Psoas muscle (tissue), 8 donors: ENCODE data around the gene CENPN. TPM values are rescaled to one million over a fixed set of nuclear protein-coding genes. Genes with fewer than 3 reads are reported as not detected.

ENCODE experiments used
- ATAC-seq, 4 donors: fragments of 200-7000 bp; cut with Tn5 transposase; one replicate each; pipeline ENCODE4 v1.9.1; 2020; ENCODE audit warnings: moderate library complexity in 3 of 4, mild to moderate bottlenecking in 2 of 4
- DNase-seq, 2 donors: peaks; one replicate each; pipeline ENCODE4 v3.0.0-alpha.2; 2020
- H3K27ac ChIP-seq: fragments of 200-600 bp; one replicate; pipeline ENCODE4 v1.8.0; 2022
- H3K27me3 ChIP-seq, 3 donors: fragments of 200-600 bp in 1 of 3; one replicate each; pipeline versions ENCODE4 v1.6.1 to v1.8.0; 2013 to 2022; ENCODE audit warnings: low read length in 2 of 3, mild to moderate bottlenecking in 2 of 3, moderate library complexity in 1 of 3; ENCODE audit not compliant: insufficient read depth in 3 of 3
- H3K36me3 ChIP-seq, 2 donors: fragments of 200-600 bp in 1 of 2; one replicate each; pipeline versions ENCODE4 v1.6.1 to v1.8.0; 2013 to 2022; ENCODE audit warnings: low read depth in 1 of 2, mild to moderate bottlenecking in 1 of 2, moderate library complexity in 1 of 2; ENCODE audit not compliant: insufficient read depth in 1 of 2
- H3K4me1 ChIP-seq: fragments of 200-600 bp; one replicate; pipeline ENCODE4 v1.8.0; 2022
- H3K4me3 ChIP-seq: fragments of 200-600 bp; one replicate; pipeline ENCODE4 v1.8.0; 2022; ENCODE audit warnings: mild to moderate bottlenecking
- H3K9me3 ChIP-seq: fragments of 200-600 bp; one replicate; pipeline ENCODE4 v1.8.0; 2022
- WGBS, 3 donors: extraction: QIAGEN DNeasy Blood & Tissue Kit; methylation state at CpG; one replicate each; pipeline versions ENCODE4 v1.1.6 to v1.1.7; 2013; 5-methylcytosine and 5-hydroxymethylcytosine counted together
- intact Hi-C, 2 donors: fragments of 100-400 bp; cut with DNase I; formaldehyde crosslinking; loops; one replicate each; pipeline versions ENCODE4 v1.11.0 to v1.14.2; 2022
- long read RNA-seq, 2 donors: library from polyadenylated mRNA; unstranded; transcript quantifications; one replicate each; pipeline ENCODE4 v2.0.0, GENCODE V29; 2021
- polyA plus RNA-seq, 3 donors: library from polyadenylated mRNA; stranded (reverse); fragments of 200-250 nt; gene quantifications; one replicate each; pipeline ENCODE4 v1.2.3, GENCODE V29; 2013
- total RNA-seq, 4 donors: library from RNA; stranded (reverse); fragmentation: NEBNext Ultra II Directional in 2 of 4; extraction: Animal tissue kit (Norgen Biotek cat#: 25700) in 2 of 4; gene quantifications; one replicate each; pipeline versions ENCODE4 v1.2.1 to v1.2.4, GENCODE V29; 2021 to 2023
- TF ChIP-seq, protein P1 (sequence below): fragments of 200-600 bp; IDR thresholded peaks from one replicate; pipeline ENCODE4 v1.8.0; 2022; ENCODE audit warnings: antibody characterized with exemption
- donor health status: healthy with polysubstance abuse.
- donor health status: DM: no; HTN: no; CAD: no; lungs with moderate emphysema.
- donor health status: Bipolar disorder and iron deficiency.
- donor health status: healthy.
- donor health status: DM: yes; HTN: yes; CAD: no.
- donor health status: DM: no; HTN: no; CAD: no.
- donor health status: DM: no; HTN: no; CAD: no.
- donor health status: DM: yes; HTN: yes; CAD: no.

Gene CENPN, protein sequence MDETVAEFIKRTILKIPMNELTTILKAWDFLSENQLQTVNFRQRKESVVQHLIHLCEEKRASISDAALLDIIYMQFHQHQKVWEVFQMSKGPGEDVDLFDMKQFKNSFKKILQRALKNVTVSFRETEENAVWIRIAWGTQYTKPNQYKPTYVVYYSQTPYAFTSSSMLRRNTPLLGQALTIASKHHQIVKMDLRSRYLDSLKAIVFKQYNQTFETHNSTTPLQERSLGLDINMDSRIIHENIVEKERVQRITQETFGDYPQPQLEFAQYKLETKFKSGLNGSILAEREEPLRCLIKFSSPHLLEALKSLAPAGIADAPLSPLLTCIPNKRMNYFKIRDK
- total RNA-seq, result 1 to 10 TPM; 2.9 to 8.4 (median 7.9) TPM
- polyA plus RNA-seq, result 10 to 100 TPM in 1 of 3 donors, 1 to 10 TPM in 2; 3.8 to 20.6 (median 4.5) TPM
- long read RNA-seq, donor 1, partial matches to known transcripts, result 1 of 4 reads
- long read RNA-seq, donor 1, other reads (novel, unspliced or antisense), result 0 of 4 reads
- long read RNA-seq, donor 2, transcript CENPN-202 (11 exons, 2,481 nt), result major isoform, 5 of 8 reads
- long read RNA-seq, donor 2, partial matches to known transcripts, result 0 of 8 reads
- long read RNA-seq, donor 2, other reads (novel, unspliced or antisense), result 0 of 8 reads

DNA sequence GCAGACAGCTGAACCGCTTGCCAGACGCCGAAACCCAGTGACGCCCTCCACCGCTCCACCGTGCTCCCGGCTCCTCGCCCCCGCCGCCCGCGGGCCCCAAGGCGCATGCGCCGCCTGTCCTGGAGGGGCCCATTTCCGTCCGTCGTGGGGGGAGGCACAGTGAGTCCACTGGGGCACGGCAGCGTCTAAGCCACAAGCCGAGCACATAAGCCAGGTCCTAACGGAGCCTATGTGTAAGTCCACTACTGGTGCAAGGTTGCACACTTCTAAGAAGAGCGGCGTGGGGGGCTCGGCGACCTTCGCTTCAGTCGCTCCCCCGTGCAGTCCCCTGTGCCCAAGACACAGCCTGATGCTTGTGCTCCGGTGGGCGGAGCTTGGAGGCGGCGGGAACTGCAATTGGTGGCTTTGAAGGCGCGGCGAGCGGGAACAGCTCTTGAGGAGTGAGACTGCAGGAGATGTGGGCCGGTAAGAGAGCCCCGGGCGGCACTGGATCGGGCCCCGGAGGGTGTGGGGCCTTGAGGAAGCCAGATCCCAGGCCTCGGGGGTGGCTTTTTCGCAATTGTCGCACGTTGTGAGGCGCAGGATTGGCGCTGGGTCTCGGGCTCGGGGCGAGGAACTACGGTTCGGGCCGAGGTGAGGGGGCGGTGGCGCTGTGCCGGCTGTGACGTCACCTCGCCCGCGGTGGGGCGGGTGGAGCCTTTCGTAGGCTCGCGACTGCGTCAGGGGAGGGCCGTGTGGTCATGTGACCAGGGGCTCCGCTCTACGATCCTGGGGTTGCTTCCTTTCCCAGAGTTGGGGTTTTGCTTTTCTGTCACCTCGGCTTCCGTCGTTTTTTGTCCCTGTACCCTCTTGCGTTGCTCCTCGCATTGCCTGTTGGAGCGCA lies at the start of gene CENPN, which contains the start of gene CMC2:
TSS of gene CENPN (plus strand) at position 402 of the 883 bp plus-strand sequence. CDS start 4,726 bp downstream, outside the sequence.
TSS of gene CMC2 (minus strand) at position 73 of the 883 bp plus-strand sequence. CDS start 9,491 bp downstream, outside the sequence.
- Histone ChIP-seq H3K27me3 (no peaks in the 10 kb centered on the region), H3K9me3 (no peaks in the 10 kb centered on the region), H3K4me1 (peaks cover 23% of the 10 kb centered on the region), H3K27ac (peak within 1 kb of the TSS; percentile 99), H3K36me3 (no peaks in the 10 kb centered on the region), H3K4me3 (peak within 1 kb of the TSS; percentile 89)
- TF ChIP-seq, protein P1, sequence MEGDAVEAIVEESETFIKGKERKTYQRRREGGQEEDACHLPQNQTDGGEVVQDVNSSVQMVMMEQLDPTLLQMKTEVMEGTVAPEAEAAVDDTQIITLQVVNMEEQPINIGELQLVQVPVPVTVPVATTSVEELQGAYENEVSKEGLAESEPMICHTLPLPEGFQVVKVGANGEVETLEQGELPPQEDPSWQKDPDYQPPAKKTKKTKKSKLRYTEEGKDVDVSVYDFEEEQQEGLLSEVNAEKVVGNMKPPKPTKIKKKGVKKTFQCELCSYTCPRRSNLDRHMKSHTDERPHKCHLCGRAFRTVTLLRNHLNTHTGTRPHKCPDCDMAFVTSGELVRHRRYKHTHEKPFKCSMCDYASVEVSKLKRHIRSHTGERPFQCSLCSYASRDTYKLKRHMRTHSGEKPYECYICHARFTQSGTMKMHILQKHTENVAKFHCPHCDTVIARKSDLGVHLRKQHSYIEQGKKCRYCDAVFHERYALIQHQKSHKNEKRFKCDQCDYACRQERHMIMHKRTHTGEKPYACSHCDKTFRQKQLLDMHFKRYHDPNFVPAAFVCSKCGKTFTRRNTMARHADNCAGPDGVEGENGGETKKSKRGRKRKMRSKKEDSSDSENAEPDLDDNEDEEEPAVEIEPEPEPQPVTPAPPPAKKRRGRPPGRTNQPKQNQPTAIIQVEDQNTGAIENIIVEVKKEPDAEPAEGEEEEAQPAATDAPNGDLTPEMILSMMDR, result no peak
- ATAC-seq (peak; percentile 93 to 94 (median 93)), DNase-seq (peak; percentile 99)
- 0 to 1% (median 0%) methylated on average over 64 to 75 of the region's 75 CpGs for WGBS, 3 donors
- intact Hi-C loops, result loop anchor here in 1 of 2 donors (2.0 to 10.0 kb wide), 2 partner anchors 70 to 728 kb away; partner anchors contain the start of gene C16orf46

DNA sequence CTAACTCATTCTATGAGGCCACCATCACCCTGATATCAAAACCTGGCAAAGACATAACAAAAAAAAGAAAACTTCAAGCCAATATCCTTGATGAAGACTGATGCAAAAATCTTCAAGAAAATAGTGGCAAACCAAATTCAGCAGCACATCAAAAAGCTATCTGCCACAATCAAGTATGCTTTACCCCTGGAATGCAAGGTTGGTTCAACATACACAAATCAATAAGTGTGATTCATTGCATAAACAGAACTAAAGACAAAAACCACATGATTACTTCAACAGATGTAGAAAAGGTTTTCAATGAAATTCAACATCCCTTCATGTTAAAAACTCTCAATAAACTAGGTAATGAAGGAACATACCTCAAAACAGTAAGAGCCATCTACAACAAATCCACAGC lies 48.7 kb upstream of the CENPN start:
- Histone ChIP-seq H3K4me3 (no peak overlapping the region), H3K9me3 (peaks cover 27% of the 10 kb centered on the region), H3K27ac (no peak overlapping the region)

DNA sequence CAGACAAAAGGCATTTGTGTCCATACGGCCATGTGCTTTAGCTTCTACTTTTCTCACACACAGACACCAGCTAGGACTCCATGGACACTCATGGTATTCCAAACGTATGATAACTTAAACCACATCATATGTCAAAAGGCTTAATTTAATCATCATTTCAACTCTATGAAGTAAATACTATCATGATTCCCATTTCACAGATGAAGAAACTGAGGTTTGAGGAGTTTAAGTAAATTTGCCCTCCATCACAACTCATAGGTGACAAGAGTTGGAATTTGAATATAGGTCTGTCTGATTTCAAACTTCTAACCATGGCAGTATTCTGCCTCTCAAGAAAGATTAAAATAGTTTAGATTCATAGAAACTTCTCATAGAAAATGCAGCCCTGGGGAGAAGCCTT lies 44.1 kb upstream of the CENPN start:
- Histone ChIP-seq H3K4me1 (no peaks in the 10 kb centered on the region), H3K27me3 (no peaks in the 10 kb centered on the region), H3K4me3 (no peak overlapping the region), H3K27ac (no peak overlapping the region), H3K9me3 (peaks cover 22% of the 10 kb centered on the region), H3K36me3 (no peaks in the 10 kb centered on the region)
- WGBS, 3 donors, result 54 to 84% (median 65%) methylated on average over 2 of the region's 2 CpGs
- TF ChIP-seq, protein P1, result no peak
- intact Hi-C loops, result no loop called here
- ATAC-seq (no peak), DNase-seq (no peak)

More for the DNA sequence above, 48.7 kb upstream of the CENPN start:
- Histone ChIP-seq H3K4me1 (no peaks in the 10 kb centered on the region), H3K27me3 (no peaks in the 10 kb centered on the region), H3K36me3 (no peaks in the 10 kb centered on the region)
- no peak for DNase-seq
- TF ChIP-seq, protein P1, result no peak
- intact Hi-C loops, result no loop called here
- no peak for ATAC-seq

DNA sequence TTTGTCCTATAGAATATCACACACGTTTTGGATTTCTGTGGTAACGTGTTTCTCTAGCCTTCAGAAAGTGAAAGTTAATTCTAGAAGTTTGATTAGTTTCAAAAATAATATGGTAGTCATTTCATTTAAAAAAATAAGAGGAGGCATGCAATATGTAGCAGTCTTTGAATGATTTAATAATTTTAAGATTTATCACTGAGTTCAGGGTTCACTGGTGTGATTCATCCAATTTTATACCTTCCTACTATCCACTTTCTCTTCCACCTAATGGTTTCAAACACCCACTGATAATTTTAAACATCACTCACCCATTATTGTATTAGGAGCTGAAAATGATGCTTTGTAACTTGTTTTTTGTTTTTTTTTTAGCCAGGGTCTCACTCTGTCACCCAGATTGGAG lies 42.7 kb upstream of the CENPN start:
- DNase-seq (no peak), ATAC-seq (no peak)
- no peak overlapping the region for H3K27ac ChIP-seq
- WGBS, 3 donors, result 44 to 52% (median 46%) methylated on average over 2 of the region's 2 CpGs
- no peaks in the 10 kb centered on the region for H3K27me3 ChIP-seq
- TF ChIP-seq, protein P1, result no peak
- H3K36me3 ChIP-seq, result peaks cover 0 to 6% of the 10 kb centered on the region in 2 donors
- H3K4me3 ChIP-seq, result no peak overlapping the region
- H3K4me1 ChIP-seq, result no peaks in the 10 kb centered on the region
- H3K9me3 ChIP-seq, result peaks cover 12% of the 10 kb centered on the region
- intact Hi-C loops, result no loop called here
